Measurements from ENCODE around the gene FAM83D.

FAM83D gene

GRCh38 chr20:38897267-38897666, 28.9 kb upstream of the FAM83D start:
- no peak for DNase-seq (ENCODE audit: low read depth)
- Histone ChIP-seq H3K4me3 (ENCODE audit: low read length) (no peak overlapping the region), H3K4me1 (ENCODE audit: control insufficient read depth, insufficient read depth, low read length) (no peaks in the 10 kb centered on the region), H3K9ac (ENCODE audit: low read length) (no peak overlapping the region), H3K27me3 (replicated peaks; ENCODE audit: control insufficient read depth, insufficient read depth, low read length) (peaks cover 73% of the 10 kb centered on the region), H3K36me3 (ENCODE audit: control insufficient read depth, insufficient read depth, low read length, severe bottlenecking) (no peaks in the 10 kb centered on the region), H3K9me3 (ENCODE audit: control insufficient read depth, low read length) (no peaks in the 10 kb centered on the region)

- no peaks in the 10 kb centered on the region for H3K4me1 ChIP-seq (ENCODE audit: control insufficient read depth, insufficient read depth, low read length)
- H3K27me3 ChIP-seq (replicated peaks; ENCODE audit: control insufficient read depth, insufficient read depth, low read length): peaks cover 62% of the 10 kb centered on the region
- peaks cover 14% of the 10 kb centered on the region for H3K9me3 ChIP-seq (ENCODE audit: control insufficient read depth, low read length)
- H3K9ac ChIP-seq (ENCODE audit: low read length): no peak overlapping the region
- H3K36me3 ChIP-seq (ENCODE audit: control insufficient read depth, insufficient read depth, low read length, severe bottlenecking): no peaks in the 10 kb centered on the region
- no peak for DNase-seq (ENCODE audit: low read depth)
- H3K4me3 ChIP-seq (ENCODE audit: low read length): no peak overlapping the region
Observed at GRCh38 chr20:38900606-38901005, 25.6 kb upstream of the FAM83D start.

GRCh38 chr20:38902601-38903000, 23.6 kb upstream of the FAM83D start:
- Histone ChIP-seq H3K9ac (ENCODE audit: low read length) (no peak overlapping the region), H3K36me3 (ENCODE audit: control insufficient read depth, insufficient read depth, low read length, severe bottlenecking) (no peaks in the 10 kb centered on the region), H3K27me3 (replicated peaks; ENCODE audit: control insufficient read depth, insufficient read depth, low read length) (peaks cover 64% of the 10 kb centered on the region), H3K9me3 (ENCODE audit: control insufficient read depth, low read length) (peaks cover 17% of the 10 kb centered on the region), H3K4me3 (ENCODE audit: low read length) (no peak overlapping the region), H3K4me1 (ENCODE audit: control insufficient read depth, insufficient read depth, low read length) (no peaks in the 10 kb centered on the region)
- no peak for DNase-seq (ENCODE audit: low read depth)

GRCh38 chr20:38903335-38903734, 22.9 kb upstream of the FAM83D start:
- Histone ChIP-seq H3K4me3 (ENCODE audit: low read length) (no peak overlapping the region), H3K36me3 (ENCODE audit: control insufficient read depth, insufficient read depth, low read length, severe bottlenecking) (no peaks in the 10 kb centered on the region), H3K27me3 (replicated peaks; ENCODE audit: control insufficient read depth, insufficient read depth, low read length) (peaks cover 64% of the 10 kb centered on the region), H3K9ac (ENCODE audit: low read length) (no peak overlapping the region), H3K4me1 (ENCODE audit: control insufficient read depth, insufficient read depth, low read length) (no peaks in the 10 kb centered on the region), H3K9me3 (ENCODE audit: control insufficient read depth, low read length) (peaks cover 17% of the 10 kb centered on the region)
- DNase-seq (ENCODE audit: low read depth): no peak

GRCh38 chr20:38905375-38905774, 20.8 kb upstream of the FAM83D start:
- no peaks in the 10 kb centered on the region for H3K36me3 ChIP-seq (ENCODE audit: control insufficient read depth, insufficient read depth, low read length, severe bottlenecking)

GRCh38 chr20:38907918-38908677, 18.1 kb upstream of the FAM83D start:
- H3K36me3 ChIP-seq (ENCODE audit: control insufficient read depth, insufficient read depth, low read length, severe bottlenecking): no peaks in the 10 kb centered on the region
- no peak for DNase-seq (ENCODE audit: low read depth)

More at GRCh38 chr20:38905375-38905774, 20.8 kb upstream of the FAM83D start:
- no peak for DNase-seq (ENCODE audit: low read depth)
- Histone ChIP-seq H3K4me1 (ENCODE audit: control insufficient read depth, insufficient read depth, low read length) (no peaks in the 10 kb centered on the region), H3K9me3 (ENCODE audit: control insufficient read depth, low read length) (peaks cover 23% of the 10 kb centered on the region), H3K4me3 (ENCODE audit: low read length) (no peak overlapping the region), H3K9ac (ENCODE audit: low read length) (no peak overlapping the region), H3K27me3 (replicated peaks; ENCODE audit: control insufficient read depth, insufficient read depth, low read length) (peaks cover 56% of the 10 kb centered on the region)

GRCh38 chr20:38915355-38915754, 10.9 kb upstream of the FAM83D start:
- no peak for DNase-seq (ENCODE audit: low read depth)

More at GRCh38 chr20:38907918-38908677, 18.1 kb upstream of the FAM83D start:
- no peaks in the 10 kb centered on the region for H3K4me1 ChIP-seq (ENCODE audit: control insufficient read depth, insufficient read depth, low read length)
- H3K9me3 ChIP-seq (ENCODE audit: control insufficient read depth, low read length): peaks cover 23% of the 10 kb centered on the region
- H3K4me3 ChIP-seq (ENCODE audit: low read length): no peak overlapping the region
- no peak overlapping the region for H3K9ac ChIP-seq (ENCODE audit: low read length)
- peaks cover 37% of the 10 kb centered on the region for H3K27me3 ChIP-seq (replicated peaks; ENCODE audit: control insufficient read depth, insufficient read depth, low read length)

GRCh38 chr20:38917657-38918056, 8.6 kb upstream of the FAM83D start:
- Histone ChIP-seq H3K4me3 (ENCODE audit: low read length) (no peak overlapping the region), H3K36me3 (ENCODE audit: control insufficient read depth, insufficient read depth, low read length, severe bottlenecking) (no peaks in the 10 kb centered on the region), H3K9me3 (ENCODE audit: control insufficient read depth, low read length) (no peaks in the 10 kb centered on the region), H3K27me3 (replicated peaks; ENCODE audit: control insufficient read depth, insufficient read depth, low read length) (peaks cover 54% of the 10 kb centered on the region), H3K4me1 (ENCODE audit: control insufficient read depth, insufficient read depth, low read length) (peaks cover 3% of the 10 kb centered on the region), H3K9ac (ENCODE audit: low read length) (no peak overlapping the region)
- no peak for DNase-seq (ENCODE audit: low read depth)

More at GRCh38 chr20:38915355-38915754, 10.9 kb upstream of the FAM83D start:
- H3K4me1 ChIP-seq (ENCODE audit: control insufficient read depth, insufficient read depth, low read length): peaks cover 3% of the 10 kb centered on the region
- H3K9me3 ChIP-seq (ENCODE audit: control insufficient read depth, low read length): no peaks in the 10 kb centered on the region
- no peak overlapping the region for H3K9ac ChIP-seq (ENCODE audit: low read length)
- H3K27me3 ChIP-seq (replicated peaks; ENCODE audit: control insufficient read depth, insufficient read depth, low read length): peaks cover 34% of the 10 kb centered on the region
- no peak overlapping the region for H3K4me3 ChIP-seq (ENCODE audit: low read length)
- H3K36me3 ChIP-seq (ENCODE audit: control insufficient read depth, insufficient read depth, low read length, severe bottlenecking): no peaks in the 10 kb centered on the region

- no peak overlapping the region for H3K9ac ChIP-seq (ENCODE audit: low read length)
- H3K36me3 ChIP-seq (ENCODE audit: control insufficient read depth, insufficient read depth, low read length, severe bottlenecking): no peaks in the 10 kb centered on the region
- no peak for DNase-seq (ENCODE audit: low read depth)
- H3K27me3 ChIP-seq (replicated peaks; ENCODE audit: control insufficient read depth, insufficient read depth, low read length): peaks cover 54% of the 10 kb centered on the region
- no peaks in the 10 kb centered on the region for H3K9me3 ChIP-seq (ENCODE audit: control insufficient read depth, low read length)
- H3K4me1 ChIP-seq (ENCODE audit: control insufficient read depth, insufficient read depth, low read length): peaks cover 3% of the 10 kb centered on the region
- H3K4me3 ChIP-seq (ENCODE audit: low read length): no peak overlapping the region
Observed at GRCh38 chr20:38918172-38918571, 8.0 kb upstream of the FAM83D start.

- H3K4me1 ChIP-seq (ENCODE audit: control insufficient read depth, insufficient read depth, low read length): peaks cover 3% of the 10 kb centered on the region
- no peak for DNase-seq (ENCODE audit: low read depth)
- peaks cover 43% of the 10 kb centered on the region for H3K27me3 ChIP-seq (replicated peaks; ENCODE audit: control insufficient read depth, insufficient read depth, low read length)
- H3K9me3 ChIP-seq (ENCODE audit: control insufficient read depth, low read length): no peaks in the 10 kb centered on the region
- no peak overlapping the region for H3K9ac ChIP-seq (ENCODE audit: low read length)
- H3K4me3 ChIP-seq (ENCODE audit: low read length): no peak overlapping the region
- H3K36me3 ChIP-seq (ENCODE audit: control insufficient read depth, insufficient read depth, low read length, severe bottlenecking): no peaks in the 10 kb centered on the region
Observed at GRCh38 chr20:38919683-38920082, 6.5 kb upstream of the FAM83D start.

GRCh38 chr20:38920411-38920810, 5.8 kb upstream of the FAM83D start:
- Histone ChIP-seq H3K9ac (ENCODE audit: low read length) (no peak overlapping the region), H3K27me3 (replicated peaks; ENCODE audit: control insufficient read depth, insufficient read depth, low read length) (peaks cover 43% of the 10 kb centered on the region), H3K36me3 (ENCODE audit: control insufficient read depth, insufficient read depth, low read length, severe bottlenecking) (no peaks in the 10 kb centered on the region), H3K4me1 (ENCODE audit: control insufficient read depth, insufficient read depth, low read length) (peaks cover 3% of the 10 kb centered on the region), H3K4me3 (ENCODE audit: low read length) (no peak overlapping the region), H3K9me3 (ENCODE audit: control insufficient read depth, low read length) (no peaks in the 10 kb centered on the region)
- no peak for DNase-seq (ENCODE audit: low read depth)

GRCh38 chr20:38920851-38921250, 5.4 kb upstream of the FAM83D start:
- Histone ChIP-seq H3K27me3 (replicated peaks; ENCODE audit: control insufficient read depth, insufficient read depth, low read length) (peaks cover 43% of the 10 kb centered on the region), H3K9me3 (ENCODE audit: control insufficient read depth, low read length) (no peaks in the 10 kb centered on the region), H3K9ac (ENCODE audit: low read length) (no peak overlapping the region), H3K4me1 (ENCODE audit: control insufficient read depth, insufficient read depth, low read length) (peaks cover 3% of the 10 kb centered on the region), H3K36me3 (ENCODE audit: control insufficient read depth, insufficient read depth, low read length, severe bottlenecking) (no peaks in the 10 kb centered on the region), H3K4me3 (ENCODE audit: low read length) (no peak overlapping the region)
- DNase-seq (ENCODE audit: low read depth): no peak

All from adipocyte (in vitro differentiated cells).